ENCODE measurements around the gene USP15. TPM values are rescaled to one million over a fixed set of nuclear protein-coding genes. Genes with fewer than 3 reads are reported as not detected.

The USP15 gene
- total and polyA plus RNA-seq, 2 experiments from 2014 or later: 20.6 to 42.4 TPM

- H3K79me2 ChIP-seq: no peaks in the 10 kb centered on the region
- no peak for TF ChIP-seq EZH2phosphoT487 (IDR thresholded peaks at IDR 0.05; ENCODE audit: low read depth, severe bottlenecking, unreplicated experiment)
- TF ChIP-seq CTCF (IDR thresholded peaks at IDR 0.05; ENCODE audit: poor library complexity): no peak
- TF ChIP-seq EZH2 (IDR thresholded peaks at IDR 0.05; ENCODE audit: borderline replicate concordance): no peak
- H3K27me3 ChIP-seq: no peaks in the 10 kb centered on the region
Observed at GRCh38 chr12:62221107-62221506, 39.1 kb upstream of the USP15 start.

GRCh38 chr12:62224601-62225000 lies 35.6 kb upstream of the USP15 start:
- 86% methylated on average over 3 of the region's 3 CpGs for WGBS (ENCODE audit: low lambda C conversion rate, missing lambda C conversion rate)
- Histone ChIP-seq H4K20me1 (ENCODE audit: insufficient read depth, poor library complexity, severe bottlenecking) (no peaks in the 10 kb centered on the region), H2AFZ (no peak overlapping the region), H3K4me3 (no peak overlapping the region), H3K79me2 (no peaks in the 10 kb centered on the region), H3K27ac (no peak overlapping the region), H3K4me1 (ENCODE audit: insufficient read depth) (no peaks in the 10 kb centered on the region), H3K9me3 (ENCODE audit: low read depth) (no peaks in the 10 kb centered on the region), H3K27me3 (no peaks in the 10 kb centered on the region), H3K4me2 (no peak overlapping the region), H3K9me2 (replicated peaks; ENCODE audit: insufficient read depth) (no peaks in the 10 kb centered on the region), H3K36me3 (replicated peaks; ENCODE audit: insufficient read depth, low read depth) (no peaks in the 10 kb centered on the region)
- TF ChIP-seq EZH2phosphoT487 (IDR thresholded peaks at IDR 0.05; ENCODE audit: low read depth, severe bottlenecking, unreplicated experiment) (no peak), EZH2 (IDR thresholded peaks at IDR 0.05; ENCODE audit: borderline replicate concordance) (no peak), CTCF (IDR thresholded peaks at IDR 0.05; ENCODE audit: poor library complexity) (no peak)
- no peak for DNase-seq (ENCODE audit: low spot score)

More at GRCh38 chr12:62221107-62221506, 39.1 kb upstream of the USP15 start:
- Histone ChIP-seq H3K27ac (no peak overlapping the region), H3K4me2 (no peak overlapping the region), H2AFZ (no peak overlapping the region), H3K36me3 (replicated peaks; ENCODE audit: insufficient read depth, low read depth) (no peaks in the 10 kb centered on the region), H3K9me2 (replicated peaks; ENCODE audit: insufficient read depth) (no peaks in the 10 kb centered on the region), H4K20me1 (ENCODE audit: insufficient read depth, poor library complexity, severe bottlenecking) (no peaks in the 10 kb centered on the region), H3K9me3 (ENCODE audit: low read depth) (no peaks in the 10 kb centered on the region), H3K4me3 (no peak overlapping the region), H3K4me1 (ENCODE audit: insufficient read depth) (no peaks in the 10 kb centered on the region)
- no peak for DNase-seq (ENCODE audit: low spot score)

- no peaks in the 10 kb centered on the region for H3K79me2 ChIP-seq
- TF ChIP-seq EZH2 (IDR thresholded peaks at IDR 0.05; ENCODE audit: borderline replicate concordance) (no peak), EZH2phosphoT487 (IDR thresholded peaks at IDR 0.05; ENCODE audit: low read depth, severe bottlenecking, unreplicated experiment) (no peak), CTCF (IDR thresholded peaks at IDR 0.05; ENCODE audit: poor library complexity) (no peak)
- no peaks in the 10 kb centered on the region for H3K36me3 ChIP-seq (replicated peaks; ENCODE audit: insufficient read depth, low read depth)
- no peak overlapping the region for H3K4me2 ChIP-seq
- H3K27ac ChIP-seq: no peak overlapping the region
- no peaks in the 10 kb centered on the region for H3K27me3 ChIP-seq
- no peak overlapping the region for H2AFZ ChIP-seq
- H3K4me1 ChIP-seq (ENCODE audit: insufficient read depth): no peaks in the 10 kb centered on the region
- no peaks in the 10 kb centered on the region for H4K20me1 ChIP-seq (ENCODE audit: insufficient read depth, poor library complexity, severe bottlenecking)
- H3K9me3 ChIP-seq (ENCODE audit: low read depth): no peaks in the 10 kb centered on the region
- no peak overlapping the region for H3K4me3 ChIP-seq
- 80% methylated on average over 2 of the region's 2 CpGs for WGBS (ENCODE audit: low lambda C conversion rate, missing lambda C conversion rate)
- no peak for DNase-seq (ENCODE audit: low spot score)
- no peaks in the 10 kb centered on the region for H3K9me2 ChIP-seq (replicated peaks; ENCODE audit: insufficient read depth)
Observed at GRCh38 chr12:62227091-62227490, 33.1 kb upstream of the USP15 start.

- TF ChIP-seq EZH2phosphoT487 (IDR thresholded peaks at IDR 0.05; ENCODE audit: low read depth, severe bottlenecking, unreplicated experiment) (no peak), CTCF (IDR thresholded peaks at IDR 0.05; ENCODE audit: poor library complexity) (no peak), EZH2 (IDR thresholded peaks at IDR 0.05; ENCODE audit: borderline replicate concordance) (no peak)
- Histone ChIP-seq H3K27ac (no peak overlapping the region), H3K4me2 (no peak overlapping the region), H3K79me2 (no peaks in the 10 kb centered on the region), H3K9me3 (ENCODE audit: low read depth) (no peaks in the 10 kb centered on the region), H3K4me1 (ENCODE audit: insufficient read depth) (no peaks in the 10 kb centered on the region), H3K4me3 (no peak overlapping the region), H3K9me2 (replicated peaks; ENCODE audit: insufficient read depth) (no peaks in the 10 kb centered on the region), H4K20me1 (ENCODE audit: insufficient read depth, poor library complexity, severe bottlenecking) (no peaks in the 10 kb centered on the region), H3K36me3 (replicated peaks; ENCODE audit: insufficient read depth, low read depth) (no peaks in the 10 kb centered on the region), H3K27me3 (no peaks in the 10 kb centered on the region), H2AFZ (no peak overlapping the region)
- WGBS (ENCODE audit: low lambda C conversion rate, missing lambda C conversion rate): 90% methylated on average over 2 of the region's 2 CpGs
- DNase-seq (ENCODE audit: low spot score): no peak
Observed at GRCh38 chr12:62230652-62231051, 29.6 kb upstream of the USP15 start.
